HG03280 (cell line): ENCODE results near the gene DYNC2H1.
"Not testable (repeated sequence)": the region's sequence is repeated elsewhere in the genome, so short reads cannot be mapped to it uniquely, and the experiment has no call there.

Source experiments
- ATAC-seq: cut with Tn5 transposase; IDR thresholded peaks from one replicate; pipeline ENCODE4 v1.9.1; 2021; ENCODE audit warnings: mild to moderate bottlenecking, moderate library complexity; ENCODE audit not compliant: unreplicated experiment

The DYNC2H1 gene

DNA sequence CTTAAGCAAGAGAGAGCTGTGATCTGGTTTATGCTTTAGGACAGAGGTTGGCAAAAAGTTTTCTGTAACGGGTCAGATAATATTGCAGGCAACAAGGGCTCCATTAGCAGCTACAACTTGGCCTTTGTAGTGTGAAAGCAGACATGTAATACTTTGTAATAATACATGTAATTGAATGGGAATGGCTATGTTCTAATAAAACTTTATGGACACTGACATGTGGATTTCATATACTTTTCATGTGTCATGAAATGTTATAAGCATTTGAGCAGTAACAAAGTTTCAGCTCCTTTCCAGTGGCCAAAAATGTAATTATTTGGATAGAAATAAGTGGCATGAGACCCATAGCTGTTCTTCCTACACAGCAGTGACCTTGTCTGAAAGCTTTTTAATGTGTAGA is 3.1 kb downstream of the DYNC2H1 start:
- no peak for ATAC-seq

DNA sequence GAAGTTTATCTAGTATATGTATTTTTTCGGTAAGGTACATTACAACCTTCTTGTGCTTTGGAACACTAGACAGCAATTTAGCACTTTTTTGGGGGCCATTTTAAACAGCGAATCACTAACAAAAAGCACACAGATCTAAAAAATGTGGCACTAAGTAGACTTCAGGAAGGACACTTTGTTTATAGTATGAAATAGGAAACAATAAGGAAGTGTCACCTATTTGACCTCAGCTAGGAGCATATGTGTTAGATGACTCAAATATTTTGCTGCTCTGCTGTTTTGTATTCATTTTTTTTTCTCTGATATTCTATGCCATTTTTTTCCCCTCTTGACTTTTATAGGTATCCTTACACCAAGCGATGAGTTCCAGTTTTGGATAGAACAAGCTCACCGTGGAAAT is 5.6 kb downstream of the DYNC2H1 start:
- no peak for ATAC-seq

DNA sequence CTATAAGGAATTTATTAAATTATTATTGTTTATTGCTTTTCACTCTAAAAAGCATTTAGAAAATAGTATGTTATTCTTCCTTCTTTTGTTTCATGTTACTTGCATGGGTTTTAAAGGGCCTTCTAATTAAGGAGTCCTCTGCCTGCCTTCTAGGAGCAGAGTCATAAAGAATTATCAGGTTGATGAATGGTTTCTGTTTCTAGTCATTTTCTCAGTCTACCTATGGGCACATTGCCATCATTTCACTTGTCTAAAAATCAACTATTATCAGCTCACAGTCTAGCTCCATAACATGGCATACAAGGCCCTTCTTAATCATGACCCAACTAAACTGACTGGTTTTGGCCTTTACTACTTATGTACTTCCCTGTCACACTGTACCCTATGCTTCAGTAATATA is 16.2 kb downstream of the DYNC2H1 start:
- no peak for ATAC-seq

DNA sequence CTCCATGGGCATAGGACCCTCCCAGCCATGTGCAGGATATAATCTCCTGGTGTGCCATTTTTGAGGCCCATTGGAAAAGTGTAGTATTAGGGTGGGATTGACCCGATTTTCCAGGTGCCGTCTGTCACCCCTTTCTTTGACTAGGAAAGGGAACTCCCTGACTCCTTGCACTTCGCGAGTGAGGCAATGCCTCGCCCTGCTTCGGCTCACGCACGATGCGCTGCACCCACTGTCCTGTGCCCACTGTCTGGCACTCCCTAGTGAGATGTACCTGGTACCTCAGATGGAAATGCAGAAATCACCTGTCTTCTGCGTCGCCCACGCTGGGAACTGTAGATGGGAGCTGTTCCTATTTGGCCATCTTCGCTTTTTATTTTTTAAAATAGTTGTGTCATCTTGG is 32.8 kb downstream of the DYNC2H1 start:
- ATAC-seq, result not testable (repeated sequence)

DNA sequence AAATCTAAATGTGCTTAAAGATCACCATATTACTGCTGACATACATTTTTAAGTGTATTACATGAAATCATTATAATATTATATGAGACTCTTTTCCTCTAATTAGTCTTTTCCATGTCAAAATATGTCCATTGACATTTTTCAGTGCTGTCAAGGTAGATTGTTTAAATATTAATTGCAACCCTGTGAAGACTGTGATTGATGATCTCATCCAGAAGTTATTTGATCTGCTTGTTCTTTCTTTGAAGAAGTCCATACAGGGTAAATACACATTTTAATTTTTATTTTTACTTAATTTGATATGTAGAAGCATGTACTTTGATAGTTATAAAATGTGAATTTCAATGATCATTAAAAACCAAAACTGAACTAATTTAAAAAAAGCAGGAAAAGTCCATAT is 38.4 kb downstream of the DYNC2H1 start:
- ATAC-seq, result no peak

DNA sequence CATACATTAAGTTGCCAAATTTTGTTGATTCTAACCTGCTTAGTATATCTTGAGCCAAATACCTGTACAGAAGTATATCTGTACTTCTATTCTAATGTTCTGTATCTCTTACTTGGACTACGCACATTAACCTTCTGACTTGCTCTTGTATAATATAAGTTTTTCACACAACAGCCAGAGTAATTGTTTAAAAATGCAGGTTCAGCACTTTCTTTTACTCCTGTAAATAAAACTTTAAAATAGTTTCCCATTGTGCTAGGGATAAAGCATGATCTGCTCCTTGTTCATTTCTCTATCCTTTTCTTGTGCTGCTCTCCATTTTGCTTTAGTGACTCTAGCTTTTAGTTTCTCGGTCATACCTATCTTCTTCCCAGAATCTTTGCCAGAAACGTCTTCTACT is 48.3 kb downstream of the DYNC2H1 start:
- no peak for ATAC-seq

DNA sequence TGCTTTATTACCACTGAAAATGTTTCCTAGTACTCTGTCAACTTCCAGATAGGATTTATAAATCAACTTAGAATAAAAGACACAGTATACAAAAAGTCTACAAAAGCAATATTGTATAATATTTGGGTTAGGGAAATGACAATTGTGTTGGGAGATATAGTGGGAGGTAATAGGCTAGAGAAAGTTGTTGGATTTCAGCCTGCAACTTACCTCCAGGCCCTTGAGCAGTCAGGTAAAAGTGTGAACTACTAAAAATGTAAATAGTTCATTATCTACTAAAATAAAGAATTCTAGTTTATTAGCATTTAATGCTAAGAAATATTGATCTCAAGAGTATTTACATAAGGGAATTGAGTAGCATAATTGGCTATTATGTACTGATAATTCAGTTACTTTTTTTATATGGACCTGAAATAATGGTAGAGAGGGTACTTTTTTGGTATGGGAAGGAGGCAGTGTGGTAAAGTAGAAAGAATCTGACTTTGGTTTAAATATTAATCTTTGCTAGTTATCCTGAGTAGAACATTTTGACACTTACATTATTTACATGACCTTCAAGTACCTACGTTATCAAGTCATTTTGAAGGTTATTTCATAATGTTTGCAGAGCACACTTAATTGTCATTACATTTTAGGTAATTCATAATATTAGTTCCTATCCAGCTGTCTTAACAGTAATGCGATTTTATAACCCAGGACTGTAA is 55.0 kb downstream of the DYNC2H1 start:
- no peak for ATAC-seq

DNA sequence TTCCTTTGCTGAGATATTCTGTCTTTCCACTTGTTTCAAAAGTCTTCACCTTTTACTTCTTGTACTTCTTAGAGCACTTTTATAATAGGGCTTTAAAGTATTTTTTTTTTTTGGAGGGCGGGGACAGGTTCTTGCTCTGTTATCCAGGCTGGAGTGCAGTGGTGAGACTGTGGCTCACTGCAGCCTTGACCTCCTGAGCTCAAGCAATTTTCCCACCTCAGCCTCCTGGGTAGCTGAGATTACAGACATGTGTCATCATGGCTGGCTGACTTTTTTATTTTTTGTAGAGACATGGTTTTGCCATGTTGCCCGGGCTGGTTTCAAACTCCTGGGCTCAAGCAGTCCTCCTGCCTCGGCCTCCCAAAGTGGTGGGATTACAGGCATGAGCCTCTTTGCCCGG is 57.9 kb downstream of the DYNC2H1 start:
- no peak for ATAC-seq

DNA sequence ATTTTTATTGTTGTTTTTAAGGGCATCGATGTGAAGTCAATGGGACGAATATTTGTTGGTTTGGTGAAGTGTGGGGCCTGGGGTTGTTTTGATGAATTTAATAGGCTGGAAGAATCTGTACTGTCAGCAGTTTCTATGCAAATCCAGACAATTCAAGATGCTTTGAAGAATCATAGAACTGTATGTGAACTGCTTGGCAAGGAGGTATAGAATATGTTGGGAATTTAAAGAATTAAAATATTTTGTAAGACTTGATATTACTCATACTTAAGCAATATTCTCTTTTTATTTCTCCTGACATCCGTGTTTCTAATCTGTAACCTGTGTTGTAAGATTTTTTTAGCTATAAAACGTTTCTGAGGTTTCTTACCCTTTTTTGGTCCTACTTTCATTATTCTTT is 61.6 kb downstream of the DYNC2H1 start:
- no peak for ATAC-seq

DNA sequence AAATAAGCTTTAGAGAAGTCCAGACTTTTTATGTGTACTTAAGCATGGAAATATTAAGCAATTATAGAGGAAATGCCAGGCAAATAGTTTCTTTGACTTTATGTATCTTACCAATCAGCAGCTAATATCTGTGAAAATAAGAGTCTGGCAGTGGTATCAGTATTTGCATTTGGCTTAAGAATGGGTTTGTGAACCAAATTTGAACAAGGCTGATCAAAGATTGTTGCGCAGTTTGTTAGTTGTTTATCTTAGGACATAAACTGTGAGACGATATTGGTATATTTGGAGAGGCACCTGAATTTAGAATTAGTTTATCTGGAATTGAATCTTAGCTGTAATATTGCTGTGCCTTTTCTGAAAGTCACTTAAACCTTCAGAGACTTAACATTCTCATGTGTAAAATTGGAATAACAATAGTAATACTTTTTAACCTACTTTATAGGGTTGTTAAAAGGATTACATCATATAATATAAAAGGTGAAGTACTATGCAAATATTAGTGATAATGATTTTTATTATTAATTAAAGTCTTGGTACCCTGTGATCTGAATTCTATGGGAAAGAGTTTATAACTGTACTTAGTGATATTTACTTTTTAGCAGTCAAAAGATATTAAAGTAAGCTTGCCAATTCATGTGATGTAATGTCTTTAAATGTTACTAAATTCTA is 66.4 kb downstream of the DYNC2H1 start:
- no peak for ATAC-seq

DNA sequence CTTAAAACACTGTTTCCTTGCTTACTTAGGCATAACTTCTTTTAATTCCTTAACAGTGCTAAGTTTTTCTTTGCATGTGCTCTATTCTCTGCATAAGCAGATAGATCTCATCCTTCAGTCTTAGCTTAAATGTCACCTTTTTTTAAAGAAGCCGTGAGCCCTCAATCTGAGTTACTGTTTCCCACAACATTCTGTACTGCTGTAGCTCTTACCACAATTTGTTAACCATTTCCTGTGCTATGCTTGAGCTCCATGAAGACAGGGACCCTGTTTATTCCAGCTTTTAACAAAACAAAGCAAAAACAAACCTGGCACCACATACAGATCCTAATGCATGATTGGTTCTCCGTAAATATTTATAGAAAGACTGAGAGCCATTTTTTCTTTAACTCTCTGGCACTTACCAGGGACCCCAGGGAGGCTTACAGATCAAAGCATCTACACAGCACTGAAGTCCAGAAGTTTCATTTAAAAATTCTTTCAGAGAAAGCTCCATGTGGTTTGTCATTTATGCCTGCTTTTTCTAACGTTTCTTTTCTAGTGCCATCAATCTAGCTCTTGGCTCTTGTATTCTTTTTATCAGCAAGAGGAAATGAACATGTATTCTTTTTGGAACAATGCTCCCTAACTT is 74.9 kb downstream of the DYNC2H1 start:
- no peak for ATAC-seq

DNA sequence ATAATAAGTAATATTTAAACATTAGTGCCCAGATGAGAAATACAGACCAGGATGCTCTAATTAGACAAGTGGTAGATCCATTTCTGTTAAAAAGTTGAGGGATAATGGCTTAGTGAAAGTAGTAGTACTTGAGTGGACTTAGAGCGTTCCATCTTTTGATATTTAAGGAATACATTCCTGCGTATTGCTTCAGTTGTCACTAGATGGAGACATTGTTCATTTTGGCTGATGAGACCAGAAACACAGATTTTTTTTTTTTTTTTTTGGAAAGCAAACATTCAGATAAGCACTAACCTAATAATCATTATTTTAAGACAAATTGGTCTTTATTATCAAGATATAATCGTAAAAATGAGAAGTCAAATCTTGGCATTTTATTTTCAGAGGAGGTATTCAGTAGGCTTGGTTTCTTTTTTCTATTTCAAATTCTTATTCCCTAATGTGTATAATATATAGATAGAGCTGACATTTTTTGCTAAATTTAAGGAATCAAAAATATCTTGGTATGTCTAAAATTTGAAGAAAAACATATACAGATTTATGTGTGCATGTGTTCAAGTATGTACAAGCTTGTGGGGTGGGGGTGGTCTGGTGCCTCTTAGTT is 92.9 kb downstream of the DYNC2H1 start:
- ATAC-seq, result no peak

DNA sequence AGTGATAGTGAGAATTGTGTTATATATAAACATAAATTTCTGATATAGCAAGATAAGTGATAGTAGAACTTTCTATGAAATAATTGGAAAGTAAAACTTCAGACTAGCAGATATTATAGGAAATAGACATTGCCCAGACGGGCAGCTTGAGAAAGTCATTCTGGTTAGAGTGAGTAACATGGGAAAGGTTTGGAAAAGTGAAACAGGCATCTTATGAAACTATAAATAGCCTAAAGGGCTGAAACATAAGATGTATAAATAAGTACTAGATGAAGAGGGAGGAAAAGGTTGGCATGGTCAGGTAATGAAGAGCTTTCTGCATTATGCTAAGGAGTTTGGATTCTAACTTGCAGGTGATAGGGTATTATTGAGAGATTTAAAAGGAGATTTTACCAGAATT is 101.3 kb downstream of the DYNC2H1 start:
- no peak for ATAC-seq

DNA sequence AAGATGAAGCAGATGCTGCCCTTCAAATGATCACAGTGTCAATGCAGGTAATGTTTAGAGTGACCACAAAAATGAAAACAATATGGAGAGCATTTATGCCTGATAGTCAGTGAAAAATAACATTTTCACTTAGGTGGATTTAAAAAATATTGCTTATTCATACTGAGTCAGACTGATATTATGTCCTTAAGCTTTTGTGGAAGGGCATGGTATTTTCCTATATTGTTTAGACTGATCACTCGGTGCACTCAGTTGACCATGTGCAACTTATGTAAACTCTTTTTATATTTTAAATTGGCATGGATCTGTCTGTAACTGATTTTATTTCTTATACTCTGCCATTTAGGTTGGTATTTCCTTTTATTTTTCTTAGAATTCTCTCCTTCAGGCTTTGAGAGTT is 106.6 kb downstream of the DYNC2H1 start:
- ATAC-seq, result no peak

DNA sequence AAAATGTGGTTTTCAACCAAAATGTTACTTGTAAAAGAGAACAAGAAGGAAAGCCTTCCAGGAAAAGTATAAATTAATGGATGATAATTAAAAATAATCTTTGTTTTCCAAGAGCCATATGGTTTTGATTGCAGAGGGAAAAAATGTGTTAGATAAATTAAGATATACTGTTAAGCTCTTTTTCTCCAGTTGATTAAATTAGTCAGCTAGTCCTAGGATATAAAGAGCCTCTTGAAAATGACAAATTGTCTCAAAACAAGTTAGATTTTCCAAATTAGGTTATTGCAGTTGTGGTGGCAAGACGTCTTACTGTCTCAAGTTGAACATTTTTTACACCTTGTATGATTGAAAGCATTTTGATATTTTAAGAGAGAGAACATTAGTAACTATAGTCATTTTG is 110.9 kb downstream of the DYNC2H1 start:
- no peak for ATAC-seq

DNA sequence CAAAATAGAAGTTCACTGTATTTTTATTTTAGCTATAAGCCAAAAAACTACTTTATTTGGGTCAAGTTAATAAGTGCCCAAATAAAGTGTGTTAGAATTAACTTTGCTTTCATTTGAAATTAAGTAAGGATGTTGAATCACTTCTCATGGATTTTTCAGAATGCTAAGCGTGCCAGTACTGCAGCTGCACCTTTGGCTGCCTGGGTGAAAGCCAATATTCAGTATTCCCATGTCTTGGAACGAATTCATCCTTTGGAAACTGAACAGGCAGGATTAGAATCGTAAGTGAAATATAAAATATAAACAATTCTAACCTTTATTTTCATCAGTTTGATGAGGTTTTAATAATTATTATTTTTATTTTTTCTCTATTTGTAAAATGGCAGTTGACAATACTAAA is 113.6 kb downstream of the DYNC2H1 start:
- no peak for ATAC-seq

DNA sequence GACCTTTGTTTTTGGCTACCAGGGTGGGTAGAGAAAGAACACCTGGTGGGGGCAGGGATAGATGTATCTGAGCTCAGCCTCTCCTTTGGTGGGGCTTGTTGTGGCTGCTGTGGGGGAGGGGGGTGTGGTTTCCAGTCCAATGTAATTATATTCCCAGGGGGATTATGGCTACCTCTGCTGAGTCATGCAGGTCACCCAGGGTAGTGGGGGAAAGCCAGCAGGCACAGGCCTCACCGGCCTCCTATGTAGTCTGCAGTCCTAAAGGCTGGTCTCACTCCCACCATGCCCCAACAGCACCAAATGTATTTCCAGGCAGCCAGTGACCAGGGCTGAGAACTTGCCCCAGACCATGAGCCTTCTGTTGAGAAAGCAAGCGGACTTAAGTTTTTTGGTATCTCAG is 119.6 kb downstream of the DYNC2H1 start:
- ATAC-seq, result no peak

DNA sequence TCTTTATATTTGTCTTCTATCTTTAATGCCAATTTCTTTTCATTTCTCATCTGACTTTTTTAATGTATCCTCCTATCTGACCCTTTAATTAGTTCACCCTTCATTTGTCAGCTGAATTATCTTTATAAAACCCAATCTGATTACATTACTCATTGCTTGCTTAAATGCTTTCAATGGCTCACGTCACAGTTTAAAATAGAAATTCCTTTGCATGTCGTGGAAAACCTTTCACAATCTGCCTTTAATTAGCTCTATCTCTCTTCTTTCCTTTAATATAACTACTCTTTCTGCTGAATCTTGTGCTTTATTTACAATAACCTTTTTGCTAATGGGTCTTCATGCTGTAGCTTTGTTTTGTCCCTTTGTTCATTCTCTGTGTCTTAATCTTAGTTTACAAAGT is 125.7 kb downstream of the DYNC2H1 start:
- no peak for ATAC-seq

DNA sequence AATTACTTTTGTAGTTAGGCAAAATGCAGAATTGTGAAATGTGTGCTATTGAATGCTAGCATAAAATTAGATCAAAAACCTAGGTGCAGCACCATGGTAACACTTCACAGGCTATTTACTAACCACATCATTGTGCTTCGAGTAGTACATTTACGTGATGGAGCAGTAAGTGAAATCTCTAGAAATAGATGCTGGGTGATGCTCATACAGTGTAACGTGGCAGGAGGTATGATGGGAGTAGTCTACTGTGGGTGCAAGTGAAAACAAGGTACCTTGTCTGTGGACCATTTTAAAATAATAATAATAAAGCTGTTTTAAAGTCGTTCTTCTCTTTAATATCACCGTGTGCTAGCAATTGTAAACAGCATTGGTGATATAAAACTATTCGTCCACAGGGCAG is 132.3 kb downstream of the DYNC2H1 start:
- ATAC-seq, result no peak

DNA sequence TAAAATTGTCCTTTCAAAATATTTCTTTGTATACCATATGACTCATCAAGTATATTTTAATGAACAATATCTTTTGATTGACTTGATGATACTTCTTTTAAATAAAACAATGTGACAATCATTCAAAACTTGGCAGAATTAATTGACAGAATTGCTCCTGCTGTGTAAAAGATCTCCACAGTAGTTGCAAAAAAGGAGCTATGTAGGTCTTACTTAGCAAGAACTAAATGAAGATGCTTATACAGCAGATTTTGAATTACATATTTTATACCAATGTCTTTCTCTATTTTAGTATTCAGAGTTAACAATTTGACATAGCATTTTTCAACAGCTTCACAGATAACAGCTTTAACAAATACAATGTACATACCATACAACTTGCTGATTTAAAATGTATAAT is 144.9 kb downstream of the DYNC2H1 start:
- no peak for ATAC-seq

DNA sequence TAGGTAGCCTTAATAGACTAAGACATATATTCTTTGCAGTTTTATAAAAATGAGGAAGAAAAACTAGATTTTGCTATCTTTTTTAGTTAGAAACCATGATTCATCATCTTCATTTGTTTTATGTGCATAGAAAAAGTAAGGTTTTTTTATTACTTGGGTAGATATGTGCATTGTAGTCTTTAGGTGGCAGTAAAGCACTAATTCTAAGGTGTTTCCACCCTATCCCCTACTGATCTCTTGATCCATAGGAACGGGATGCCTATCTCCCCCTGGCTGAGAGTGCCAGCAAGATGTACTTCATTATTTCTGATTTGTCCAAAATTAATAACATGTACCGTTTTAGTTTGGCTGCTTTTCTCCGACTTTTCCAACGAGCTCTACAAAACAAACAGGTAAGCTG is 148.1 kb downstream of the DYNC2H1 start:
- ATAC-seq, result no peak
